GM12878 (cell line): ENCODE measurements around the gene DIP2C.

Experiments used
- FOS ChIP-seq: IDR thresholded peaks from 3 replicates; pipeline ENCODE4 v1.6.1; 2011; ENCODE audit warnings: borderline replicate concordance; ENCODE audit not compliant: insufficient read length; ENCODE audit errors: extremely low read depth
- FOXM1 ChIP-seq: IDR thresholded peaks from 2 replicates; pipeline ENCODE4 v1.6.1; 2012; ENCODE audit warnings: low read depth, mild to moderate bottlenecking, inconsistent platforms, low read length, moderate library complexity
- GATAD2B ChIP-seq: fragments of 450-650 bp; conservative IDR thresholded peaks from 2 replicates; pipeline ENCODE4 v1.6.1; 2017; ENCODE audit warnings: low read depth, mild to moderate bottlenecking, moderate library complexity
- MAX ChIP-seq: IDR thresholded peaks from 2 replicates; pipeline ENCODE4 v1.6.1; 2012; ENCODE audit warnings: low read depth, low read length, improper control_type of control experiment
- MXI1 ChIP-seq: fragments of 150-350 bp; IDR thresholded peaks from 2 replicates; pipeline ENCODE4 v1.6.1; 2011; ENCODE audit warnings: low read depth, mild to moderate bottlenecking, inconsistent platforms, low read length, improper control_type of control experiment
- POLR2AphosphoS5 ChIP-seq: IDR thresholded peaks from 2 replicates; pipeline ENCODE4 v1.6.1; 2011; ENCODE audit warnings: mild to moderate bottlenecking, low read length, inconsistent platforms
- RAD21 ChIP-seq: IDR thresholded peaks from 2 replicates; pipeline ENCODE4 v1.6.1; 2011; ENCODE audit warnings: mild to moderate bottlenecking, low read depth, low read length, moderate library complexity; ENCODE audit not compliant: insufficient read depth
- SP1 ChIP-seq: IDR thresholded peaks from one replicate; pipeline ENCODE4 v1.6.1; 2011; ENCODE audit warnings: low read depth, low read length
- TBL1XR1 ChIP-seq: IDR thresholded peaks from 2 replicates; pipeline ENCODE4 v1.6.1; 2012; ENCODE audit warnings: low read depth, low read length, improper control_type of control experiment
- TCF12 ChIP-seq: IDR thresholded peaks from 2 replicates; pipeline ENCODE4 v1.6.1; 2011; ENCODE audit warnings: low read depth, mild to moderate bottlenecking, low read length
- YY1 ChIP-seq: IDR thresholded peaks from 2 replicates; pipeline ENCODE4 v1.6.1; 2011; ENCODE audit warnings: low read depth, mild to moderate bottlenecking, low read length
- ZSCAN29 ChIP-seq: fragments of 450-650 bp; IDR thresholded peaks from 2 replicates; pipeline ENCODE4 v1.6.1; 2017; ENCODE audit warnings: mild to moderate bottlenecking, moderate library complexity
- TF ChIP-seq, protein P1 (sequence below), 3 experiments: IDR thresholded peaks in 2 of 3; conservative IDR thresholded peaks in 1 of 3; 2 replicates each; pipeline ENCODE4 v1.5.1; 2011; ENCODE audit warnings: low read depth in 3 of 3, low read length in 3 of 3, mild to moderate bottlenecking in 3 of 3, control low read depth in 2 of 3, moderate library complexity in 2 of 3, inconsistent platforms in 1 of 3, mixed read lengths in 1 of 3; ENCODE audit not compliant: control insufficient read depth in 2 of 3, insufficient read depth in 1 of 3; ENCODE audit errors: extremely low read depth in 1 of 3

DNA sequence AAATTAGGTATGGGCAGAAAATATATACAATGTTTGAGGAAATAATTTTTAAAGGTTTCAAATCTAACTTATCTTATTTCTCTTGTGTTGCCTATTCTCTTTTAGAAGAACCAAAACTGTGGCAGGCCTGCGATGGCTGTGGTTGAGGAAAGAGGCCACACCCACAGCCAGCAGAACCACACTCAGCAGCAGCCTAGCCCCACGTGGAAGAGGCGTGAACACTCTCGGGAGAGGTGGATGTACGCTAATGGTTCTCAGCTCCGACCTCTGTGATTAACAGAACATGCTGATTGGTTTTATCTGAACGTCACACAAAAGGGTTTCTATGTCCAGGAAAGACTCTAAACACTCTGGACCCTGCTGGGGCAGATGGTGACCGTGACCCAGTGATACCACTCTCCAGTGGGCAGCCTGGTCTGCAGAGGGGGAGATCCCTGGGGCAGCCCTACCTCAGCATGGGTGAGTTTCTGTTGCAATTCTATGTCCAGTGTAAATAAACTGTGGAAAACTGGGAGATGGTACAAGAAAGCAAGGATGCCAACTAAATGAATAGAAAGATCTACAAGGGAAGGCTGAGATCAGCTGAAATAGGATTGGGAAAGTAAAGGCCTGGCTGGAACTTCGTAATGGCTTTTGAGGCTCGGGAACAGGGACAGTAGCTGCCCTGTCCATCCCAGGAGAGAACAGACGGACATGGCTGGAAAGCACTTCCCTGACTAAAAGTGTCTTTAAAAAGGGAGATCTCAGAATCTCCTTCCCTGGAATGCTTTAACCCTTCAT is 26.6 kb downstream of the DIP2C start:
- TF ChIP-seq, protein P1, sequence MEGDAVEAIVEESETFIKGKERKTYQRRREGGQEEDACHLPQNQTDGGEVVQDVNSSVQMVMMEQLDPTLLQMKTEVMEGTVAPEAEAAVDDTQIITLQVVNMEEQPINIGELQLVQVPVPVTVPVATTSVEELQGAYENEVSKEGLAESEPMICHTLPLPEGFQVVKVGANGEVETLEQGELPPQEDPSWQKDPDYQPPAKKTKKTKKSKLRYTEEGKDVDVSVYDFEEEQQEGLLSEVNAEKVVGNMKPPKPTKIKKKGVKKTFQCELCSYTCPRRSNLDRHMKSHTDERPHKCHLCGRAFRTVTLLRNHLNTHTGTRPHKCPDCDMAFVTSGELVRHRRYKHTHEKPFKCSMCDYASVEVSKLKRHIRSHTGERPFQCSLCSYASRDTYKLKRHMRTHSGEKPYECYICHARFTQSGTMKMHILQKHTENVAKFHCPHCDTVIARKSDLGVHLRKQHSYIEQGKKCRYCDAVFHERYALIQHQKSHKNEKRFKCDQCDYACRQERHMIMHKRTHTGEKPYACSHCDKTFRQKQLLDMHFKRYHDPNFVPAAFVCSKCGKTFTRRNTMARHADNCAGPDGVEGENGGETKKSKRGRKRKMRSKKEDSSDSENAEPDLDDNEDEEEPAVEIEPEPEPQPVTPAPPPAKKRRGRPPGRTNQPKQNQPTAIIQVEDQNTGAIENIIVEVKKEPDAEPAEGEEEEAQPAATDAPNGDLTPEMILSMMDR (IDR thresholded peaks at IDR 0.05 in 2 of 3, conservative IDR thresholded peaks at IDR 0.05 in 1 of 3; ENCODE audit: control insufficient read depth in 2 of 3, extremely low read depth in 1 of 3, insufficient read depth in 1 of 3, low read depth in 3 of 3, low read length in 3 of 3) = no peak
- TF ChIP-seq YY1 (no peak), GATAD2B (no peak), ZSCAN29 (no peak), FOXM1 (no peak), POLR2AphosphoS5 (no peak), MAX (no peak), FOS (no peak), TBL1XR1 (no peak), RAD21 (no peak), TCF12 (no peak), SP1 (no peak), MXI1 (no peak)
